OCI-LY7 (cell line): Measurements from ENCODE around the gene CPB2.

Experiments
- EZH2phosphoT487 ChIP-seq: fragments of 200-600 bp; sonication (generic); IDR thresholded peaks from 2 replicates; pipeline ENCODE4 v1.6.1; 2018; ENCODE audit warnings: low read depth, borderline replicate concordance, mild to moderate bottlenecking, mixed run types, antibody characterized with exemption, low read length, moderate library complexity, mixed read lengths
- TF ChIP-seq, protein P1 (sequence below): fragments of 200-600 bp; sonication (generic); conservative IDR thresholded peaks from 2 replicates; pipeline ENCODE4 v1.5.1; 2014; ENCODE audit warnings: mild to moderate bottlenecking, antibody characterized with exemption, low read length, moderate library complexity, mixed read lengths

DNA sequence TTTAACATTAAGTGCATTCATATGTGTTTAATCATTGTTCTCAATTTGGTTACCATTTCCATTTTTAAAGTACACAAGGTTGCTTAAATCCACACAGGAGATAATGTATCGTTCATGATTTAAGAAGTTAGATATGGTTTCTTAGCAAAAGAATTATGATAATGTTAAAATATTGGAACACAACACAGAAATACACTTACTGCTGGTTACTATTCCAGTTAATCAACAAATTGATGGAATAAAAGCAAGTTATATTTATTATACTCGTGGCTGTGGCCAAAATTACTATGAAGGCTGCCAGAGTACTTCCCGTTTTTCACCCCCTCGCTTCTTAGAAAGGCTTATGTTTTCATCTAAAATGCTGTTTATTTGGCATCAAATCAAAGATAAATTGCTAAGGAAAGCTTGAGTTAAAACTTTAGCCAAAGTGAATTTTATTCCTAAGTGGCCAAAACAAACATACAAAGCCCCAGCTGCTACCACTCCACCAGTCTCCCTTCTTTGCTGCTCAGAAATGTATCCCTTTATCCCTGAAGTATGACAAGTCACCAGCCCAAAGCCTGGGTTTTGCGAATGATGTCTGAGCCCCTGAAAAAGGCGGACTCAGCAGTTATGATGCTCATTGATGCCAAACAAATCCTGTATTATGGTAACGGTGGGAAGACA lies 49.4 kb upstream of the CPB2 start:
- TF ChIP-seq, protein P1, sequence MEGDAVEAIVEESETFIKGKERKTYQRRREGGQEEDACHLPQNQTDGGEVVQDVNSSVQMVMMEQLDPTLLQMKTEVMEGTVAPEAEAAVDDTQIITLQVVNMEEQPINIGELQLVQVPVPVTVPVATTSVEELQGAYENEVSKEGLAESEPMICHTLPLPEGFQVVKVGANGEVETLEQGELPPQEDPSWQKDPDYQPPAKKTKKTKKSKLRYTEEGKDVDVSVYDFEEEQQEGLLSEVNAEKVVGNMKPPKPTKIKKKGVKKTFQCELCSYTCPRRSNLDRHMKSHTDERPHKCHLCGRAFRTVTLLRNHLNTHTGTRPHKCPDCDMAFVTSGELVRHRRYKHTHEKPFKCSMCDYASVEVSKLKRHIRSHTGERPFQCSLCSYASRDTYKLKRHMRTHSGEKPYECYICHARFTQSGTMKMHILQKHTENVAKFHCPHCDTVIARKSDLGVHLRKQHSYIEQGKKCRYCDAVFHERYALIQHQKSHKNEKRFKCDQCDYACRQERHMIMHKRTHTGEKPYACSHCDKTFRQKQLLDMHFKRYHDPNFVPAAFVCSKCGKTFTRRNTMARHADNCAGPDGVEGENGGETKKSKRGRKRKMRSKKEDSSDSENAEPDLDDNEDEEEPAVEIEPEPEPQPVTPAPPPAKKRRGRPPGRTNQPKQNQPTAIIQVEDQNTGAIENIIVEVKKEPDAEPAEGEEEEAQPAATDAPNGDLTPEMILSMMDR: no peak
- no peak for TF ChIP-seq EZH2phosphoT487
